ENCODE results near the gene EXOC5. TPM values are rescaled to one million over a fixed set of nuclear protein-coding genes. Genes with fewer than 3 reads are reported as not detected.

The EXOC5 gene
- total RNA-seq, 3 donors from 2014 or later: 40.3 to 53.4 (median 48.9) TPM

GRCh38 chr14:57290751-57291150, 22.0 kb upstream of the EXOC5 start:
- Histone ChIP-seq H3K36me3 (peaks cover 23% of the 10 kb centered on the region), H3K4me1 (no peaks in the 10 kb centered on the region), H3K27ac (no peak overlapping the region), H3K4me3 (no peak overlapping the region), H3K27me3 (no peaks in the 10 kb centered on the region), H3K9me3 (no peaks in the 10 kb centered on the region)
- intact Hi-C loops (cut with DNase I; ENCODE audit: low total_unique reads): no loop called here
- no peak for TF ChIP-seq POLR2AphosphoS5 (IDR thresholded peaks at IDR 0.05)
- TF ChIP-seq POLR2A (IDR thresholded peaks at IDR 0.05): no peak
- no peak for TF ChIP-seq CTCF (IDR thresholded peaks at IDR 0.05)
- no peak for DNase-seq (ENCODE audit: low spot score in 2 of 2)

GRCh38 chr14:57287745-57288144, 19.0 kb upstream of the EXOC5 start:
- intact Hi-C loops (cut with DNase I; ENCODE audit: low total_unique reads): no loop called here
- peaks cover 23% of the 10 kb centered on the region for H3K36me3 ChIP-seq
- H3K9me3 ChIP-seq: no peaks in the 10 kb centered on the region
- H3K4me1 ChIP-seq: no peaks in the 10 kb centered on the region
- H3K4me3 ChIP-seq: no peak overlapping the region
- TF ChIP-seq POLR2A (IDR thresholded peaks at IDR 0.05) (no peak), CTCF (IDR thresholded peaks at IDR 0.05) (no peak), POLR2AphosphoS5 (IDR thresholded peaks at IDR 0.05) (no peak)
- H3K27me3 ChIP-seq: no peaks in the 10 kb centered on the region
- H3K27ac ChIP-seq: no peak overlapping the region
- no peak for DNase-seq (ENCODE audit: low spot score in 2 of 2)

GRCh38 chr14:57277062-57277461, 8.4 kb upstream of the EXOC5 start:
- Histone ChIP-seq H3K36me3 (no peaks in the 10 kb centered on the region), H3K27ac (no peak overlapping the region), H3K4me1 (no peaks in the 10 kb centered on the region), H3K27me3 (no peaks in the 10 kb centered on the region), H3K4me3 (no peak overlapping the region), H3K9me3 (no peaks in the 10 kb centered on the region)
- no peak for TF ChIP-seq POLR2A (IDR thresholded peaks at IDR 0.05)
- TF ChIP-seq POLR2AphosphoS5 (IDR thresholded peaks at IDR 0.05): no peak
- no peak for TF ChIP-seq CTCF (IDR thresholded peaks at IDR 0.05)
- DNase-seq (ENCODE audit: low spot score in 2 of 2): no peak
- intact Hi-C loops (cut with DNase I; ENCODE audit: low total_unique reads): no loop called here

- Histone ChIP-seq H3K9me3 (no peaks in the 10 kb centered on the region), H3K36me3 (no peaks in the 10 kb centered on the region), H3K27me3 (no peaks in the 10 kb centered on the region), H3K4me3 (no peak overlapping the region), H3K27ac (no peak overlapping the region), H3K4me1 (no peaks in the 10 kb centered on the region)
- no peak for DNase-seq (ENCODE audit: low spot score in 2 of 2)
- TF ChIP-seq POLR2AphosphoS5 (IDR thresholded peaks at IDR 0.05) (no peak), CTCF (IDR thresholded peaks at IDR 0.05) (no peak), POLR2A (IDR thresholded peaks at IDR 0.05) (no peak)
- intact Hi-C loops (cut with DNase I; ENCODE audit: low total_unique reads): no loop called here
Observed at GRCh38 chr14:57275023-57275664, 6.4 kb upstream of the EXOC5 start.

- intact Hi-C loops (cut with DNase I; ENCODE audit: low total_unique reads): no loop called here
- Histone ChIP-seq H3K4me3 (no peak overlapping the region), H3K27ac (no peak overlapping the region), H3K9me3 (no peaks in the 10 kb centered on the region), H3K36me3 (no peaks in the 10 kb centered on the region), H3K27me3 (no peaks in the 10 kb centered on the region), H3K4me1 (no peaks in the 10 kb centered on the region)
- no peak for DNase-seq (ENCODE audit: low spot score in 2 of 2)
- TF ChIP-seq POLR2A (IDR thresholded peaks at IDR 0.05) (no peak), CTCF (IDR thresholded peaks at IDR 0.05) (no peak), POLR2AphosphoS5 (IDR thresholded peaks at IDR 0.05) (no peak)
Observed at GRCh38 chr14:57274551-57274950, 5.8 kb upstream of the EXOC5 start.
